HUES48 (cell line): ENCODE measurements around the gene ZNF236.
"Not testable (repeated sequence)": the region's sequence is repeated elsewhere in the genome, so short reads cannot be mapped to it uniquely, and the experiment has no call there.

Experiments used
- H3K27ac ChIP-seq: one replicate; pipeline ENCODE4 v1.7.0; 2013; ENCODE audit warnings: low read depth, low read length, inconsistent platforms
- H3K27me3 ChIP-seq: 2 replicates; pipeline ENCODE4 v1.6.1; 2013; ENCODE audit warnings: mild to moderate bottlenecking, low read length; ENCODE audit not compliant: control insufficient read depth, insufficient read depth
- H3K36me3 ChIP-seq: 2 replicates; pipeline ENCODE4 v1.6.1; 2013; ENCODE audit warnings: low read length; ENCODE audit not compliant: control insufficient read depth, insufficient read depth
- H3K4me1 ChIP-seq: 2 replicates; pipeline ENCODE4 v1.6.1; 2013; ENCODE audit warnings: mild to moderate bottlenecking, low read length; ENCODE audit not compliant: control insufficient read depth, insufficient read depth
- H3K4me3 ChIP-seq: 2 replicates; pipeline ENCODE4 v1.5.1; 2013; ENCODE audit warnings: mild to moderate bottlenecking, low read depth, low read length
- H3K9ac ChIP-seq: 2 replicates; pipeline ENCODE4 v1.6.1; 2013; ENCODE audit warnings: mild to moderate bottlenecking, low read depth, low read length, moderate library complexity
- H3K9me3 ChIP-seq: 2 replicates; pipeline ENCODE4 v1.6.1; 2013; ENCODE audit warnings: low read length; ENCODE audit not compliant: control insufficient read depth, insufficient read depth

The ZNF236 gene

GRCh38 chr18:76931171-76931570, 108.8 kb downstream of the ZNF236 start:
- H3K4me3 ChIP-seq, result no peak overlapping the region
- H3K9me3 ChIP-seq, result no peaks in the 10 kb centered on the region
- no peak overlapping the region for H3K27ac ChIP-seq
- no peaks in the 10 kb centered on the region for H3K27me3 ChIP-seq
- peaks cover 53% of the 10 kb centered on the region for H3K36me3 ChIP-seq
- no peaks in the 10 kb centered on the region for H3K4me1 ChIP-seq
- no peak overlapping the region for H3K9ac ChIP-seq

- Histone ChIP-seq H3K27me3 (no peaks in the 10 kb centered on the region), H3K4me1 (no peaks in the 10 kb centered on the region), H3K27ac (no peak overlapping the region), H3K36me3 (peaks cover 52% of the 10 kb centered on the region), H3K4me3 (no peak overlapping the region), H3K9me3 (no peaks in the 10 kb centered on the region), H3K9ac (no peak overlapping the region)
Observed at GRCh38 chr18:76932026-76932819, 109.9 kb downstream of the ZNF236 start.

GRCh38 chr18:76935722-76936337, 113.5 kb downstream of the ZNF236 start:
- H3K4me3 ChIP-seq, result no peak overlapping the region
- no peaks in the 10 kb centered on the region for H3K9me3 ChIP-seq
- peaks cover 39% of the 10 kb centered on the region for H3K36me3 ChIP-seq
- H3K9ac ChIP-seq, result no peak overlapping the region
- no peaks in the 10 kb centered on the region for H3K27me3 ChIP-seq
- H3K27ac ChIP-seq, result no peak overlapping the region
- no peaks in the 10 kb centered on the region for H3K4me1 ChIP-seq

GRCh38 chr18:76936877-76937276, 114.5 kb downstream of the ZNF236 start:
- Histone ChIP-seq H3K27me3 (no peaks in the 10 kb centered on the region), H3K4me1 (no peaks in the 10 kb centered on the region), H3K36me3 (peaks cover 34% of the 10 kb centered on the region), H3K4me3 (no peak overlapping the region), H3K27ac (no peak overlapping the region), H3K9ac (no peak overlapping the region), H3K9me3 (no peaks in the 10 kb centered on the region)

GRCh38 chr18:76937597-76937996, 115.2 kb downstream of the ZNF236 start:
- Histone ChIP-seq H3K4me3 (no peak overlapping the region), H3K9me3 (no peaks in the 10 kb centered on the region), H3K9ac (no peak overlapping the region), H3K36me3 (peaks cover 31% of the 10 kb centered on the region), H3K27me3 (no peaks in the 10 kb centered on the region), H3K4me1 (no peaks in the 10 kb centered on the region), H3K27ac (no peak overlapping the region)

GRCh38 chr18:76938619-76939018, 116.3 kb downstream of the ZNF236 start:
- H3K4me1 ChIP-seq, result no peaks in the 10 kb centered on the region
- no peak overlapping the region for H3K9ac ChIP-seq
- H3K27me3 ChIP-seq, result no peaks in the 10 kb centered on the region
- peaks cover 31% of the 10 kb centered on the region for H3K36me3 ChIP-seq
- no peak overlapping the region for H3K4me3 ChIP-seq
- no peaks in the 10 kb centered on the region for H3K9me3 ChIP-seq
- no peak overlapping the region for H3K27ac ChIP-seq

GRCh38 chr18:76941284-76941683, 118.9 kb downstream of the ZNF236 start:
- Histone ChIP-seq H3K4me1 (no peaks in the 10 kb centered on the region), H3K9me3 (no peaks in the 10 kb centered on the region), H3K27me3 (no peaks in the 10 kb centered on the region), H3K36me3 (peaks cover 26% of the 10 kb centered on the region), H3K4me3 (no peak overlapping the region), H3K9ac (no peak overlapping the region), H3K27ac (no peak overlapping the region)

- Histone ChIP-seq H3K27me3 (no peaks in the 10 kb centered on the region), H3K4me1 (no peaks in the 10 kb centered on the region), H3K4me3 (no peak overlapping the region), H3K36me3 (peaks cover 13% of the 10 kb centered on the region), H3K9ac (no peak overlapping the region), H3K9me3 (no peaks in the 10 kb centered on the region), H3K27ac (no peak overlapping the region)
Observed at GRCh38 chr18:76943542-76944339, 121.4 kb downstream of the ZNF236 start.

GRCh38 chr18:76944346-76944745, 122.0 kb downstream of the ZNF236 start:
- not testable (repeated sequence) for H3K4me1 ChIP-seq, H3K27me3 ChIP-seq, H3K36me3 ChIP-seq, H3K27ac ChIP-seq, H3K9me3 ChIP-seq, H3K4me3 ChIP-seq, H3K9ac ChIP-seq

GRCh38 chr18:76948345-76948744, 126.0 kb downstream of the ZNF236 start:
- H3K27me3 ChIP-seq, result no peaks in the 10 kb centered on the region
- peaks cover 20% of the 10 kb centered on the region for H3K36me3 ChIP-seq

More at GRCh38 chr18:76948345-76948744, 126.0 kb downstream of the ZNF236 start:
- no peak overlapping the region for H3K9ac ChIP-seq
- no peaks in the 10 kb centered on the region for H3K4me1 ChIP-seq
- no peaks in the 10 kb centered on the region for H3K9me3 ChIP-seq
- no peak overlapping the region for H3K4me3 ChIP-seq
- H3K27ac ChIP-seq, result no peak overlapping the region
